ENCODE data around the gene MAP2K5. TPM values are rescaled to one million over a fixed set of nuclear protein-coding genes. Genes with fewer than 3 reads are reported as not detected.

MAP2K5 gene
- total RNA-seq, 2 donors from 2014 or later, result 10.7 to 15.7 TPM

- DNase-seq (ENCODE audit: low spot score), result peak; percentile 8
- Histone ChIP-seq H3K4me1 (replicated peaks) (peaks cover 4% of the 10 kb centered on the region), H3K4me3 (peak overlapping the region; percentile 78 to 80), H3K27me3 (replicated peaks; ENCODE audit: insufficient read depth) (no peaks in the 10 kb centered on the region), H3K27ac (peak overlapping the region; percentile 75 to 81), H3K36me3 (no peaks in the 10 kb centered on the region), H3K9me3 (no peaks in the 10 kb centered on the region)
- intact Hi-C loops (cut with DNase I), result loop anchor here (10.0 kb wide), 1 partner anchor 291 kb away; no protein-coding TSS in a partner anchor
- TF ChIP-seq, protein P1, sequence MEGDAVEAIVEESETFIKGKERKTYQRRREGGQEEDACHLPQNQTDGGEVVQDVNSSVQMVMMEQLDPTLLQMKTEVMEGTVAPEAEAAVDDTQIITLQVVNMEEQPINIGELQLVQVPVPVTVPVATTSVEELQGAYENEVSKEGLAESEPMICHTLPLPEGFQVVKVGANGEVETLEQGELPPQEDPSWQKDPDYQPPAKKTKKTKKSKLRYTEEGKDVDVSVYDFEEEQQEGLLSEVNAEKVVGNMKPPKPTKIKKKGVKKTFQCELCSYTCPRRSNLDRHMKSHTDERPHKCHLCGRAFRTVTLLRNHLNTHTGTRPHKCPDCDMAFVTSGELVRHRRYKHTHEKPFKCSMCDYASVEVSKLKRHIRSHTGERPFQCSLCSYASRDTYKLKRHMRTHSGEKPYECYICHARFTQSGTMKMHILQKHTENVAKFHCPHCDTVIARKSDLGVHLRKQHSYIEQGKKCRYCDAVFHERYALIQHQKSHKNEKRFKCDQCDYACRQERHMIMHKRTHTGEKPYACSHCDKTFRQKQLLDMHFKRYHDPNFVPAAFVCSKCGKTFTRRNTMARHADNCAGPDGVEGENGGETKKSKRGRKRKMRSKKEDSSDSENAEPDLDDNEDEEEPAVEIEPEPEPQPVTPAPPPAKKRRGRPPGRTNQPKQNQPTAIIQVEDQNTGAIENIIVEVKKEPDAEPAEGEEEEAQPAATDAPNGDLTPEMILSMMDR (IDR thresholded peaks at IDR 0.05), result no peak
- TF ChIP-seq POLR2AphosphoS5 (IDR thresholded peaks at IDR 0.05) (no peak), POLR2A (IDR thresholded peaks at IDR 0.05) (no peak)
- 25% methylated on average over 7 of the region's 7 CpGs for WGBS
These were observed 830 bp downstream of the MAP2K5 start for GRCh38 chr15:67543348-67543718.

DNA sequence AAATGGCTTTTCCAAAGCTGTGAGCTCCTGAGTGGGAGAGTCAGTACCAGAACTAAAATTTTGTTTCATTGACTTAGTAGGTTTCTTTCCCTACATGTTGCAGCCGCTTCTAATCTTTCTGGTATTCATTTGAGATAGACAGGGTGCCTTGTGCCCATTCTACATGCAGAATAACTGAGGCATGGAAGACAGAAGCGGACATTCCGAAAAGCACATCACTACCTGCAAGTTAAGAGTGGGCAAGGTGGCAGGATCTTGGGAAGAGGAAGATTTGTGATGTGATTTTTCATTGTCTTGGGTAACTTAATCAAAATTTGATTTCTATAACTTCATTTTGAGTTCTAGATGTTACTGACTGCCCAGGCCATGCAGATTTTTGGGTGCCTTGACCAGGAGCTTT lies 2.0 kb downstream of the MAP2K5 start:
- H3K27ac ChIP-seq, result no peak overlapping the region
- peaks cover 4% of the 10 kb centered on the region for H3K4me1 ChIP-seq (replicated peaks)
- no peaks in the 10 kb centered on the region for H3K27me3 ChIP-seq (replicated peaks; ENCODE audit: insufficient read depth)
- intact Hi-C loops (cut with DNase I), result loop anchor here (10.0 kb wide), 1 partner anchor 290 kb away; no protein-coding TSS in a partner anchor
- DNase-seq (ENCODE audit: low spot score), result no peak
- H3K4me3 ChIP-seq, result no peak overlapping the region
- no peaks in the 10 kb centered on the region for H3K36me3 ChIP-seq
- TF ChIP-seq POLR2AphosphoS5 (IDR thresholded peaks at IDR 0.05), result no peak
- TF ChIP-seq POLR2A (IDR thresholded peaks at IDR 0.05), result no peak
- TF ChIP-seq, protein P1 (IDR thresholded peaks at IDR 0.05), result no peak
- H3K9me3 ChIP-seq, result no peaks in the 10 kb centered on the region
- 100% methylated on average over 3 of the region's 3 CpGs for WGBS

DNA sequence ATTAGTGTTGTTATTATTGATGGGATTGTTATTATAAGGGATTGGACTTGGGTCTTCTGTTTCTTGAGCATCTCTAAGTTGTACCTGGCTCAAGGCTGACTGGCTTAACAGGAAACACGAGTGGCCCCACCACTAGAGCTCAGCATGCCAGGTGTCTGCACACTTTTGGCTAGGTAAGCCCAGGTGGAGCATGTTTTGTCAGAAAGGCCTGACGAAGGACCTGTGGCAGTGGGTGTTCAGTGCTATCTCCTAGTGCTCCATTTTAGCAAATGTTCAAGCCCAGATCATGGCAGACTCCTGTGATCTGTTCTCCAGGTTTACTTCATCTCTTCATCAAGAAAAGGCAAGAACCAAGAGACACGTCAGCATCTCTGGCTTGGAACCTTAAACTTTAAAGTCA lies 3.4 kb downstream of the MAP2K5 start:
- H3K27ac ChIP-seq, result no peak overlapping the region
- peaks cover 4% of the 10 kb centered on the region for H3K4me1 ChIP-seq (replicated peaks)
- intact Hi-C loops (cut with DNase I), result loop anchor here (10.0 kb wide), 1 partner anchor 289 kb away; no protein-coding TSS in a partner anchor

DNA sequence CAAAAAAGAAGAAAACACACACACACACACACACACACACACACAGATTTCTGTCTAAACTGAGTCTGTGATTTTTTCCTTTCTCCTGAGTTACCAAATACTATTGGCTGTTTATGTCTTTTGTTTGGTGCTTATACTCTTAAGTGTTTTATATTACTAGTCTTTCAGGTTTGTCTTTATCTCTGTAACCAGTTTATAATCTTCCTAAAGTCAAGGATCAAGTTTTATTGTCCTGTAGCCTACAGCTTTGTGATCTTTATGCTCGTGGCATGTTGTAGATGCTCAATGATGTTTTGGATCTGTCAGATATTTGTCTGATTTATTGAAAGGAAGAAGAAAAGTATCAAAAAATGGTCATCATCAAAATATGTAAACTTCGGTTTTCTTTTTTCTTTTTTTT lies 4.6 kb downstream of the MAP2K5 start:
- intact Hi-C loops (cut with DNase I), result loop anchor here (10.0 kb wide), 1 partner anchor 288 kb away; no protein-coding TSS in a partner anchor
- no peak overlapping the region for H3K27ac ChIP-seq

More for the DNA sequence above, 3.4 kb downstream of the MAP2K5 start:
- H3K9me3 ChIP-seq, result no peaks in the 10 kb centered on the region
- no peak for DNase-seq (ENCODE audit: low spot score)
- TF ChIP-seq POLR2AphosphoS5 (IDR thresholded peaks at IDR 0.05), result no peak
- TF ChIP-seq POLR2A (IDR thresholded peaks at IDR 0.05), result no peak
- TF ChIP-seq, protein P1 (IDR thresholded peaks at IDR 0.05), result no peak
- H3K27me3 ChIP-seq (replicated peaks; ENCODE audit: insufficient read depth), result no peaks in the 10 kb centered on the region
- WGBS, result 80% methylated on average over 3 of the region's 3 CpGs
- H3K36me3 ChIP-seq, result no peaks in the 10 kb centered on the region
- no peak overlapping the region for H3K4me3 ChIP-seq

More for the DNA sequence above, 4.6 kb downstream of the MAP2K5 start:
- Histone ChIP-seq H3K27me3 (replicated peaks; ENCODE audit: insufficient read depth) (no peaks in the 10 kb centered on the region), H3K9me3 (no peaks in the 10 kb centered on the region), H3K36me3 (no peaks in the 10 kb centered on the region), H3K4me3 (no peak overlapping the region), H3K4me1 (replicated peaks) (peaks cover 4% of the 10 kb centered on the region)
- 58% methylated on average over 2 of the region's 2 CpGs for WGBS
- no peak for DNase-seq (ENCODE audit: low spot score)
- TF ChIP-seq POLR2AphosphoS5 (IDR thresholded peaks at IDR 0.05) (no peak), POLR2A (IDR thresholded peaks at IDR 0.05) (no peak)
- TF ChIP-seq, protein P1 (IDR thresholded peaks at IDR 0.05), result no peak
